ENCODE data around the gene UBA3. TPM values are rescaled to one million over a fixed set of nuclear protein-coding genes. Genes with fewer than 3 reads are reported as not detected.

Gene UBA3
- total RNA-seq, result 10 to 100 TPM; 64.1 to 74.3 TPM

- Mint-ChIP-seq H3K4me1 (peaks cover 65% of the 10 kb centered on the region), H3K36me3 (peaks cover 7% of the 10 kb centered on the region), H3K27me3 (no peaks in the 10 kb centered on the region), H3K9me3 (no peaks in the 10 kb centered on the region), H3K27ac (peak within 1 kb of the TSS; percentile 97), H3K4me3 (peak within 1 kb of the TSS; percentile 79)
- DNase-seq, result peak; percentile 91
These were observed at the start of gene UBA3 for GRCh38 chr3:69080233-69080920. Gene UBA3 (minus strand): TSS chr3:69080365. CDS start chr3:69080353, 12 bp downstream.

- Mint-ChIP-seq H3K27ac (no peak overlapping the region), H3K4me1 (no peaks in the 10 kb centered on the region), H3K36me3 (no peaks in the 10 kb centered on the region), H3K4me3 (no peak overlapping the region), H3K27me3 (peaks cover 6% of the 10 kb centered on the region), H3K9me3 (no peaks in the 10 kb centered on the region)
- DNase-seq, result no peak
These were observed 49.4 kb upstream of the UBA3 start for GRCh38 chr3:69129531-69129930.

- H3K4me3 Mint-ChIP-seq, result no peak overlapping the region
- no peaks in the 10 kb centered on the region for H3K9me3 Mint-ChIP-seq
- H3K36me3 Mint-ChIP-seq, result no peaks in the 10 kb centered on the region
- H3K27me3 Mint-ChIP-seq, result peaks cover 6% of the 10 kb centered on the region
- no peak for DNase-seq
- H3K4me1 Mint-ChIP-seq, result no peaks in the 10 kb centered on the region
- no peak overlapping the region for H3K27ac Mint-ChIP-seq
These were observed 48.3 kb upstream of the UBA3 start for GRCh38 chr3:69128509-69128908.

GRCh38 chr3:69126999-69127398 lies 46.8 kb upstream of the UBA3 start:
- Mint-ChIP-seq H3K9me3 (no peaks in the 10 kb centered on the region), H3K4me3 (no peak overlapping the region), H3K27ac (no peak overlapping the region)

GRCh38 chr3:69126216-69126615 lies 46.1 kb upstream of the UBA3 start:
- peaks cover 6% of the 10 kb centered on the region for H3K27me3 Mint-ChIP-seq
- H3K9me3 Mint-ChIP-seq, result no peaks in the 10 kb centered on the region
- no peaks in the 10 kb centered on the region for H3K36me3 Mint-ChIP-seq
- H3K4me1 Mint-ChIP-seq, result no peaks in the 10 kb centered on the region
- DNase-seq, result no peak
- no peak overlapping the region for H3K27ac Mint-ChIP-seq
- H3K4me3 Mint-ChIP-seq, result no peak overlapping the region

More at GRCh38 chr3:69126999-69127398, 46.8 kb upstream of the UBA3 start:
- H3K36me3 Mint-ChIP-seq, result no peaks in the 10 kb centered on the region
- H3K4me1 Mint-ChIP-seq, result no peaks in the 10 kb centered on the region
- H3K27me3 Mint-ChIP-seq, result peaks cover 6% of the 10 kb centered on the region
- DNase-seq, result no peak

GRCh38 chr3:69122403-69122802 lies 42.2 kb upstream of the UBA3 start, which contains the start of gene LMOD3:
Gene LMOD3 (minus strand): TSS chr3:69122595. CDS start chr3:69122386, 209 bp downstream.
- Mint-ChIP-seq H3K9me3 (no peaks in the 10 kb centered on the region), H3K36me3 (no peaks in the 10 kb centered on the region), H3K4me1 (peaks cover 4% of the 10 kb centered on the region), H3K4me3 (no peak within 1 kb of the TSS), H3K27me3 (no peaks in the 10 kb centered on the region), H3K27ac (no peak within 1 kb of the TSS)
- DNase-seq, result no peak

GRCh38 chr3:69121950-69122349 lies 41.8 kb upstream of the UBA3 start:
- Mint-ChIP-seq H3K9me3 (no peaks in the 10 kb centered on the region), H3K27me3 (no peaks in the 10 kb centered on the region), H3K4me1 (peaks cover 4% of the 10 kb centered on the region), H3K27ac (no peak overlapping the region), H3K4me3 (no peak overlapping the region), H3K36me3 (no peaks in the 10 kb centered on the region)
- no peak for DNase-seq

GRCh38 chr3:69121513-69121912 lies 41.3 kb upstream of the UBA3 start:
- H3K27me3 Mint-ChIP-seq, result no peaks in the 10 kb centered on the region
- H3K4me1 Mint-ChIP-seq, result peaks cover 4% of the 10 kb centered on the region
- no peak overlapping the region for H3K4me3 Mint-ChIP-seq
- H3K36me3 Mint-ChIP-seq, result no peaks in the 10 kb centered on the region
- no peak overlapping the region for H3K27ac Mint-ChIP-seq
- DNase-seq, result no peak
- H3K9me3 Mint-ChIP-seq, result no peaks in the 10 kb centered on the region

- peak; percentile 72 for DNase-seq
These were observed 40.8 kb upstream of the UBA3 start for GRCh38 chr3:69120879-69121464.

GRCh38 chr3:69119681-69120080 lies 39.5 kb upstream of the UBA3 start:
- no peak overlapping the region for H3K4me3 Mint-ChIP-seq
- no peaks in the 10 kb centered on the region for H3K36me3 Mint-ChIP-seq
- H3K9me3 Mint-ChIP-seq, result no peaks in the 10 kb centered on the region
- no peak overlapping the region for H3K27ac Mint-ChIP-seq
- no peaks in the 10 kb centered on the region for H3K27me3 Mint-ChIP-seq
- H3K4me1 Mint-ChIP-seq, result peaks cover 4% of the 10 kb centered on the region
- DNase-seq, result no peak

More at GRCh38 chr3:69120879-69121464, 40.8 kb upstream of the UBA3 start:
- Mint-ChIP-seq H3K27ac (no peak overlapping the region), H3K4me1 (peaks cover 4% of the 10 kb centered on the region), H3K9me3 (no peaks in the 10 kb centered on the region), H3K27me3 (no peaks in the 10 kb centered on the region), H3K36me3 (no peaks in the 10 kb centered on the region), H3K4me3 (no peak overlapping the region)

- Mint-ChIP-seq H3K4me3 (no peak overlapping the region), H3K36me3 (no peaks in the 10 kb centered on the region), H3K27ac (no peak overlapping the region), H3K4me1 (peaks cover 5% of the 10 kb centered on the region), H3K27me3 (no peaks in the 10 kb centered on the region), H3K9me3 (no peaks in the 10 kb centered on the region)
- DNase-seq, result no peak
These were observed 39.0 kb upstream of the UBA3 start for GRCh38 chr3:69119138-69119537.

- H3K27me3 Mint-ChIP-seq, result no peaks in the 10 kb centered on the region
- H3K4me3 Mint-ChIP-seq, result no peak overlapping the region
- H3K36me3 Mint-ChIP-seq, result no peaks in the 10 kb centered on the region
- no peak overlapping the region for H3K27ac Mint-ChIP-seq
- no peaks in the 10 kb centered on the region for H3K9me3 Mint-ChIP-seq
- peaks cover 11% of the 10 kb centered on the region for H3K4me1 Mint-ChIP-seq
- no peak for DNase-seq
These were observed 38.4 kb upstream of the UBA3 start for GRCh38 chr3:69118555-69118954.

GRCh38 chr3:69116897-69117296 lies 36.7 kb upstream of the UBA3 start:
- H3K4me3 Mint-ChIP-seq, result no peak overlapping the region
- H3K9me3 Mint-ChIP-seq, result no peaks in the 10 kb centered on the region
- DNase-seq, result no peak
- no peaks in the 10 kb centered on the region for H3K27me3 Mint-ChIP-seq
- H3K4me1 Mint-ChIP-seq, result peaks cover 21% of the 10 kb centered on the region
- no peak overlapping the region for H3K27ac Mint-ChIP-seq
- no peaks in the 10 kb centered on the region for H3K36me3 Mint-ChIP-seq

- no peaks in the 10 kb centered on the region for H3K27me3 Mint-ChIP-seq
- DNase-seq, result no peak
- no peaks in the 10 kb centered on the region for H3K36me3 Mint-ChIP-seq
- no peaks in the 10 kb centered on the region for H3K9me3 Mint-ChIP-seq
- H3K27ac Mint-ChIP-seq, result no peak overlapping the region
- H3K4me1 Mint-ChIP-seq, result peaks cover 21% of the 10 kb centered on the region
- no peak overlapping the region for H3K4me3 Mint-ChIP-seq
These were observed 36.0 kb upstream of the UBA3 start for GRCh38 chr3:69116162-69116561.

GRCh38 chr3:69115731-69116130 lies 35.6 kb upstream of the UBA3 start:
- no peaks in the 10 kb centered on the region for H3K9me3 Mint-ChIP-seq
- no peak for DNase-seq

GRCh38 chr3:69113536-69113935 lies 33.4 kb upstream of the UBA3 start:
- Mint-ChIP-seq H3K4me3 (no peak overlapping the region), H3K9me3 (no peaks in the 10 kb centered on the region), H3K36me3 (no peaks in the 10 kb centered on the region), H3K27ac (no peak overlapping the region), H3K4me1 (peaks cover 22% of the 10 kb centered on the region), H3K27me3 (no peaks in the 10 kb centered on the region)
- DNase-seq, result no peak

More at GRCh38 chr3:69115731-69116130, 35.6 kb upstream of the UBA3 start:
- H3K4me1 Mint-ChIP-seq, result peaks cover 20% of the 10 kb centered on the region
- H3K36me3 Mint-ChIP-seq, result no peaks in the 10 kb centered on the region
- H3K27ac Mint-ChIP-seq, result no peak overlapping the region
- no peak overlapping the region for H3K4me3 Mint-ChIP-seq
- no peaks in the 10 kb centered on the region for H3K27me3 Mint-ChIP-seq

Data from activated naive CD8-positive, alpha-beta T cell treated with anti-CD3 and anti-CD28 coated beads for 36 hours (primary cell).